ENCODE data around the gene ST6GALNAC1.

GRCh38 chr17:76612977-76613851, 30.3 kb downstream of the ST6GALNAC1 start:
- TF ChIP-seq CTCF (conservative IDR thresholded peaks at IDR 0.05) = no peak
- no peak for TF ChIP-seq ZFX (IDR thresholded peaks at IDR 0.05)

Data from C4-2B (cell line).